NCI-H2081 treated with DMSO at 0.1 percent for 48 hours (cell line): ENCODE results near the gene NFATC2.
A peak's percentile ranks its signal among the peaks of the same experiment; 100 is the strongest.

Source experiments
- DNase-seq: peaks from one replicate; lab custom pipeline; 2025; lab: John Stamatoyannopoulos, UW

Gene NFATC2

GRCh38 chr20:51374961-51375360 lies 167.6 kb downstream of the NFATC2 start:
- DNase-seq, result no peak

- no peak for DNase-seq
Observed at GRCh38 chr20:51374456-51374830, 168.1 kb downstream of the NFATC2 start.

- DNase-seq, result no peak
Observed at GRCh38 chr20:51373713-51374455, 168.6 kb downstream of the NFATC2 start.

GRCh38 chr20:51372966-51373365 lies 169.6 kb downstream of the NFATC2 start:
- no peak for DNase-seq

- peak; percentile 17 for DNase-seq
Observed at GRCh38 chr20:51372176-51372803, 170.2 kb downstream of the NFATC2 start.

- no peak for DNase-seq
Observed at GRCh38 chr20:51371720-51372119, 170.8 kb downstream of the NFATC2 start.

GRCh38 chr20:51369503-51369902 lies 173.0 kb downstream of the NFATC2 start:
- no peak for DNase-seq

- DNase-seq, result no peak
Observed at GRCh38 chr20:51368461-51369211, 173.9 kb downstream of the NFATC2 start.

GRCh38 chr20:51366155-51366886 lies 176.2 kb downstream of the NFATC2 start:
- DNase-seq, result no peak

- DNase-seq, result no peak
Observed at GRCh38 chr20:51365670-51366069, 176.8 kb downstream of the NFATC2 start.

GRCh38 chr20:51363813-51364212 lies 178.7 kb downstream of the NFATC2 start:
- DNase-seq, result no peak

GRCh38 chr20:51363378-51363777 lies 179.1 kb downstream of the NFATC2 start:
- no peak for DNase-seq

GRCh38 chr20:51362254-51362653 lies 180.3 kb downstream of the NFATC2 start:
- no peak for DNase-seq

GRCh38 chr20:51361258-51361657 lies 181.3 kb downstream of the NFATC2 start:
- no peak for DNase-seq

GRCh38 chr20:51360451-51361201 lies 181.9 kb downstream of the NFATC2 start:
- no peak for DNase-seq

- no peak for DNase-seq
Observed at GRCh38 chr20:51359947-51360346, 182.6 kb downstream of the NFATC2 start.

GRCh38 chr20:51359401-51359800 lies 183.1 kb downstream of the NFATC2 start:
- no peak for DNase-seq

GRCh38 chr20:51358032-51358724 lies 184.3 kb downstream of the NFATC2 start:
- no peak for DNase-seq

- DNase-seq, result no peak
Observed at GRCh38 chr20:51357543-51357942, 185.0 kb downstream of the NFATC2 start.

GRCh38 chr20:51356871-51357270 lies 185.6 kb downstream of the NFATC2 start:
- DNase-seq, result no peak

- DNase-seq, result no peak
Observed at GRCh38 chr20:51354769-51355319, 187.7 kb downstream of the NFATC2 start.
